GM19395 (cell line): ENCODE data around the gene KIF5C.
"Not testable (repeated sequence)": the region's sequence is repeated elsewhere in the genome, so short reads cannot be mapped to it uniquely, and the experiment has no call there.

Experiments
- ATAC-seq: cut with Tn5 transposase; IDR thresholded peaks from one replicate; pipeline ENCODE4 v1.9.1; 2021; ENCODE audit warnings: mild to moderate bottlenecking, moderate library complexity; ENCODE audit not compliant: unreplicated experiment

KIF5C gene

GRCh38 chr2:148959745-148960144 is 84.7 kb downstream of the KIF5C start:
- no peak for ATAC-seq

- no peak for ATAC-seq
These were observed 85.5 kb downstream of the KIF5C start for GRCh38 chr2:148960483-148960882.

- no peak for ATAC-seq
These were observed 88.4 kb downstream of the KIF5C start for GRCh38 chr2:148963461-148963860.

- ATAC-seq = no peak
These were observed 90.8 kb downstream of the KIF5C start for GRCh38 chr2:148965623-148966437.

- ATAC-seq = no peak
These were observed 91.4 kb downstream of the KIF5C start for GRCh38 chr2:148966438-148966758.

- no peak for ATAC-seq
These were observed 92.0 kb downstream of the KIF5C start for GRCh38 chr2:148967056-148967455.

- ATAC-seq = no peak
These were observed 92.6 kb downstream of the KIF5C start for GRCh38 chr2:148967578-148967977.

GRCh38 chr2:148968301-148968700 is 93.3 kb downstream of the KIF5C start:
- ATAC-seq = no peak

GRCh38 chr2:148968776-148969319 is 93.8 kb downstream of the KIF5C start:
- ATAC-seq = no peak

GRCh38 chr2:148969659-148970061 is 94.6 kb downstream of the KIF5C start:
- ATAC-seq = no peak

- no peak for ATAC-seq
These were observed 95.4 kb downstream of the KIF5C start for GRCh38 chr2:148970385-148970784.

- peak; percentile 95 for ATAC-seq
These were observed 96.5 kb downstream of the KIF5C start for GRCh38 chr2:148971547-148971946.

GRCh38 chr2:148974095-148974494 is 99.1 kb downstream of the KIF5C start:
- ATAC-seq = no peak

- ATAC-seq = no peak
These were observed 103.1 kb downstream of the KIF5C start for GRCh38 chr2:148978026-148978685.

- ATAC-seq = no peak
These were observed 103.7 kb downstream of the KIF5C start for GRCh38 chr2:148978706-148979105.

GRCh38 chr2:148979164-148979918 is 104.3 kb downstream of the KIF5C start:
- no peak for ATAC-seq

GRCh38 chr2:148979919-148980277 is 104.9 kb downstream of the KIF5C start:
- ATAC-seq = no peak

GRCh38 chr2:148980496-148980895 is 105.5 kb downstream of the KIF5C start:
- not testable (repeated sequence) for ATAC-seq

- ATAC-seq = no peak
These were observed 106.3 kb downstream of the KIF5C start for GRCh38 chr2:148981324-148981723.

- ATAC-seq = no peak
These were observed 106.8 kb downstream of the KIF5C start for GRCh38 chr2:148981781-148982180.

- ATAC-seq = no peak
These were observed 107.3 kb downstream of the KIF5C start for GRCh38 chr2:148982282-148982681.

GRCh38 chr2:148983896-148984295 is 108.9 kb downstream of the KIF5C start:
- no peak for ATAC-seq
